Ectodermal cell (in vitro differentiated cells): ENCODE measurements around the gene RNF114.
"Not testable (repeated sequence)": the region's sequence is repeated elsewhere in the genome, so short reads cannot be mapped to it uniquely, and the experiment has no call there.

Source experiments
- H3K27ac ChIP-seq: 2 replicates; pipeline ENCODE4 v1.7.0; 2013; ENCODE audit warnings: mild to moderate bottlenecking, low read depth, low read length; ENCODE audit not compliant: insufficient read depth, poor library complexity, severe bottlenecking
- H3K27me3 ChIP-seq: 2 replicates; pipeline ENCODE4 v1.7.0; 2013; ENCODE audit warnings: mild to moderate bottlenecking, low read length; ENCODE audit not compliant: insufficient read depth, control insufficient read depth, poor library complexity, severe bottlenecking
- H3K36me3 ChIP-seq: one replicate; pipeline ENCODE4 v1.7.0; 2013; ENCODE audit warnings: low read length; ENCODE audit not compliant: control insufficient read depth, insufficient read depth
- H3K4me1 ChIP-seq: one replicate; pipeline ENCODE4 v1.7.0; 2013; ENCODE audit warnings: low read length; ENCODE audit not compliant: control insufficient read depth, insufficient read depth
- H3K4me3 ChIP-seq: 2 replicates; pipeline ENCODE4 v1.7.0; 2013; ENCODE audit warnings: low read depth, low read length, control low read depth; ENCODE audit not compliant: insufficient read depth
- H3K9me3 ChIP-seq: 2 replicates; pipeline ENCODE4 v1.7.0; 2013; ENCODE audit warnings: mild to moderate bottlenecking, low read length, moderate library complexity; ENCODE audit not compliant: control insufficient read depth
- WGBS, 2 experiments: methylation state at CpG; one replicate each; pipeline ENCODE4 v1.1.7; 2013; ENCODE audit warnings: missing lambda C conversion rate in 2 of 2; 5-methylcytosine and 5-hydroxymethylcytosine counted together

The RNF114 gene

GRCh38 chr20:49998478-49999188 lies 62.4 kb downstream of the RNF114 start:
- not testable (repeated sequence) for H3K4me3 ChIP-seq, H3K9me3 ChIP-seq, H3K4me1 ChIP-seq, H3K27me3 ChIP-seq, H3K27ac ChIP-seq, H3K36me3 ChIP-seq
- WGBS, 2 experiments, result 85% methylated on average over 14 to 15 of the region's 15 CpGs

GRCh38 chr20:49999329-49999728 lies 63.1 kb downstream of the RNF114 start:
- Histone ChIP-seq H3K27ac (no peak overlapping the region), H3K36me3 (no peaks in the 10 kb centered on the region), H3K4me1 (no peaks in the 10 kb centered on the region), H3K9me3 (no peaks in the 10 kb centered on the region), H3K4me3 (no peak overlapping the region), H3K27me3 (no peaks in the 10 kb centered on the region)
- WGBS, 2 experiments, result 89 to 91% methylated on average over 7 of the region's 7 CpGs

- not testable (repeated sequence) for H3K9me3 ChIP-seq, H3K4me3 ChIP-seq, H3K4me1 ChIP-seq, H3K36me3 ChIP-seq, H3K27me3 ChIP-seq, H3K27ac ChIP-seq
- 91 to 94% methylated on average over 13 to 14 of the region's 14 CpGs for WGBS, 2 experiments
These were observed 64.5 kb downstream of the RNF114 start for GRCh38 chr20:50000548-50001222.

GRCh38 chr20:50001784-50002311 lies 65.7 kb downstream of the RNF114 start:
- no peak overlapping the region for H3K4me3 ChIP-seq
- no peaks in the 10 kb centered on the region for H3K9me3 ChIP-seq
- WGBS, 2 experiments, result 92 to 93% methylated on average over 9 of the region's 9 CpGs
- H3K27ac ChIP-seq, result no peak overlapping the region
- no peaks in the 10 kb centered on the region for H3K27me3 ChIP-seq
- H3K36me3 ChIP-seq, result no peaks in the 10 kb centered on the region
- no peaks in the 10 kb centered on the region for H3K4me1 ChIP-seq

- WGBS, 2 experiments, result 94% methylated on average over 4 of the region's 4 CpGs
- Histone ChIP-seq H3K9me3 (no peaks in the 10 kb centered on the region), H3K27ac (no peak overlapping the region), H3K27me3 (no peaks in the 10 kb centered on the region), H3K4me1 (no peaks in the 10 kb centered on the region), H3K4me3 (no peak overlapping the region), H3K36me3 (no peaks in the 10 kb centered on the region)
These were observed 67.1 kb downstream of the RNF114 start for GRCh38 chr20:50003253-50003656.
